ENCODE measurements around the gene ANGPTL8. TPM values are rescaled to one million over a fixed set of nuclear protein-coding genes. Genes with fewer than 3 reads are reported as not detected.
A peak's percentile ranks its signal among the peaks of the same experiment; 100 is the strongest.

The ANGPTL8 gene
- total and polyA plus RNA-seq, 2 donors (not counting 3 experiments of a cell fraction or from before 2014, with no cell fraction given) = not detected

GRCh38 chr19:11203194-11204075 lies 36.0 kb upstream of the ANGPTL8 start:
- TF ChIP-seq CTCF (IDR thresholded peaks at IDR 0.05; ENCODE audit: extremely low read depth in 1 of 2, insufficient read depth in 1 of 2, low read depth in 1 of 2, low read length in 2 of 2) (peak; percentile 80 to 93), POLR2AphosphoS5 (IDR thresholded peaks at IDR 0.05; ENCODE audit: insufficient read depth, low read depth, low read length) (peak; percentile 29), POLR2A (IDR thresholded peaks at IDR 0.05; ENCODE audit: low read depth, low read length) (no peak)
- H2AFZ ChIP-seq (ENCODE audit: low read depth, low read length) = no peak overlapping the region
- H4K20me1 ChIP-seq (replicated peaks; ENCODE audit: control insufficient read depth, extremely low read depth, insufficient read depth, low read length) = no peaks in the 10 kb centered on the region
- DNase-seq (ENCODE audit: low read depth, low spot score) (peak; percentile 54), FAIRE-seq (peak; percentile 80)
- H3K9ac ChIP-seq (replicated peaks; ENCODE audit: extremely low read depth, insufficient read depth, low read length) = no peak overlapping the region
- dilution Hi-C loops (cut with MboI; ENCODE audit: extremely low pct_ligation_motif_present, low sequenced_read_pairs) = no loop called here
- H3K79me2 ChIP-seq (ENCODE audit: control insufficient read depth, insufficient read depth, low read length) = no peaks in the 10 kb centered on the region
- ChIA-PET POLR2A (no interaction called here), CTCF (interaction anchor here (0.6 to 7.6 kb wide), 16 partner anchors 9 to 279 kb away, joined by 3 to 116 read pairs (median 4); no protein-coding TSS in a partner anchor)
- H3K27me3 ChIP-seq (ENCODE audit: control insufficient read depth in 2 of 2, insufficient read depth in 2 of 2, low read length in 2 of 2) = no peaks in the 10 kb centered on the region
- no peak overlapping the region for H3K4me2 ChIP-seq (ENCODE audit: insufficient read depth, low read length)
- no peak overlapping the region for H3K4me3 ChIP-seq (replicated peaks in 1 of 3; ENCODE audit: insufficient read depth in 1 of 3, low read depth in 1 of 3, low read length in 3 of 3)
- H3K9me3 ChIP-seq (replicated peaks; ENCODE audit: control insufficient read depth, insufficient read depth, low read length) = no peaks in the 10 kb centered on the region
- peaks cover 5% of the 10 kb centered on the region for H3K4me1 ChIP-seq (ENCODE audit: control insufficient read depth, extremely low read depth, insufficient read depth, low read length)
- no peaks in the 10 kb centered on the region for H3K9me1 ChIP-seq (replicated peaks; ENCODE audit: control insufficient read depth, extremely low read depth, insufficient read depth, low read length)
- H3K27ac ChIP-seq (ENCODE audit: insufficient read depth, low read depth, low read length) = peak overlapping the region; percentile 49
- H3K36me3 ChIP-seq (ENCODE audit: control insufficient read depth in 2 of 2, extremely low read depth in 1 of 2, insufficient read depth in 2 of 2, low read length in 2 of 2) = peaks cover 5 to 35% of the 10 kb centered on the region in 2 experiments
- intact Hi-C loops (cut with micrococcal nuclease) = loop anchor here (1.0 to 5.0 kb wide), 4 partner anchors 65 to 266 kb away; no protein-coding TSS in a partner anchor
- BruUV-seq (replicated peaks) = no TSS peak
